ENCODE measurements around the gene BACH2. TPM values are rescaled to one million over a fixed set of nuclear protein-coding genes. Genes with fewer than 3 reads are reported as not detected.

BACH2 gene
- total and polyA plus RNA-seq, 2 of the 4 experiments (the other 2 are of a cell fraction), result 1.3 to 1.4 TPM

DNA sequence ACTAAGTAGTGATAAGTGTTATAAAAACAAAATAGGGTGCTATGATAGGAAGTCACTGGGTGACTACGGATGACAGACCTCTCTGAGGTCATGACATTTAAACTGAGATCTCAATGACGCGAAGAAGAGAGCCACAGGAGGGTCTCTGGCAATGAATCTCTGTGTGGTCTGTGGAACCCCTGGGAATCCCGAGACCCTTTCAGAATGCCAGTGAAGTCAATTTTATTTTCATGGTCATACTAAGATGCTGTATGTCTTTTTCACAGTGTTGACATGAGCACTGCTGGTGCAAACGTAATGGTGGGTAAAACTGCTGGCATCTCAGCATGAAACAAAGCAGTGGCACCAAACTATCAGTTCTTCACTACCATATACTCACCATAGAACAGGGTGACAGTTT, 247.3 kb downstream of the BACH2 start:
- Histone ChIP-seq H3K4me1 (ENCODE audit: control insufficient read depth, insufficient read depth, low read length) (peaks cover 8% of the 10 kb centered on the region), H2AK9ac (replicated peaks; ENCODE audit: low read depth, low read length, poor library complexity) (no peak overlapping the region), H2BK20ac (ENCODE audit: low read depth, low read length) (no peak overlapping the region), H4K8ac (ENCODE audit: low read depth in 2 of 2, low read length in 2 of 2) (no peak overlapping the region), H2BK120ac (ENCODE audit: low read depth, low read length) (no peak overlapping the region), H3K9ac (ENCODE audit: low read depth, low read length) (no peak overlapping the region), H3K4me3 (ENCODE audit: insufficient read depth, low read depth, low read length) (no peak overlapping the region), H4K91ac (ENCODE audit: insufficient read depth, low read depth, low read length) (no peak overlapping the region), H3K23ac (ENCODE audit: low read depth, low read length) (no peak overlapping the region), H3K4ac (ENCODE audit: low read depth, low read length) (no peak overlapping the region), H2AFZ (replicated peaks; ENCODE audit: low read length, poor library complexity) (no peak overlapping the region), H3K9me3 (ENCODE audit: control insufficient read depth, insufficient read depth, low read length) (peaks cover 2% of the 10 kb centered on the region; the same call in 1 of the 2 replicates), H3K9me1 (ENCODE audit: insufficient read depth, low read length) (peaks cover 7% of the 10 kb centered on the region), H3K56ac (ENCODE audit: extremely low read depth, insufficient read depth, low read length) (no peak overlapping the region), H2BK5ac (ENCODE audit: low read depth, low read length, poor library complexity, severe bottlenecking) (no peak overlapping the region), H4K20me1 (ENCODE audit: insufficient read depth, low read length) (no peaks in the 10 kb centered on the region), H4K5ac (ENCODE audit: low read depth, low read length) (no peak overlapping the region), H2BK15ac (ENCODE audit: low read depth, low read length) (no peak overlapping the region), H3K79me1 (ENCODE audit: low read depth in 1 of 2, low read length in 2 of 2) (no peaks in the 10 kb centered on the region), H3K14ac (replicated peaks; ENCODE audit: low read depth, low read length) (no peak overlapping the region), H3K27ac (ENCODE audit: insufficient read depth, low read length) (no peak overlapping the region), H3K36me3 (ENCODE audit: control insufficient read depth, insufficient read depth, low read length) (no peaks in the 10 kb centered on the region), H3K4me2 (ENCODE audit: low read depth, low read length) (no peak overlapping the region), H3K18ac (ENCODE audit: low read depth, low read length) (no peak overlapping the region), H3K27me3 (ENCODE audit: control insufficient read depth, insufficient read depth, low read length) (no peaks in the 10 kb centered on the region), H2AK5ac (ENCODE audit: low read depth, low read length) (no peak overlapping the region)
- POLR2A ChIA-PET (ENCODE audit: unreplicated experiment), result no interaction called here
- dilution Hi-C loops (cut with HindIII; ENCODE audit: low sequenced_read_pairs, unreplicated experiment), result no loop called here
- ATAC-seq (ENCODE audit: low read depth) (no peak), DNase-seq (no peak)
- TF ChIP-seq RAD21 (IDR thresholded peaks at IDR 0.05; ENCODE audit: low read length) (no peak), RFX5 (IDR thresholded peaks at IDR 0.05; ENCODE audit: low read depth, low read length) (no peak), CEBPB (IDR thresholded peaks at IDR 0.05; ENCODE audit: low read depth, low read length) (no peak), MAFK (IDR thresholded peaks at IDR 0.05; ENCODE audit: low read depth, low read length) (no peak), POLR2A (IDR thresholded peaks at IDR 0.05; ENCODE audit: low read depth, low read length) (no peak), MAZ (IDR thresholded peaks at IDR 0.05; ENCODE audit: borderline replicate concordance, low read depth, low read length) (no peak), MXI1 (IDR thresholded peaks at IDR 0.05; ENCODE audit: borderline replicate concordance, low read depth, low read length) (no peak), SMC3 (IDR thresholded peaks at IDR 0.05; ENCODE audit: low read depth, low read length) (no peak)
- TF ChIP-seq, protein P1, sequence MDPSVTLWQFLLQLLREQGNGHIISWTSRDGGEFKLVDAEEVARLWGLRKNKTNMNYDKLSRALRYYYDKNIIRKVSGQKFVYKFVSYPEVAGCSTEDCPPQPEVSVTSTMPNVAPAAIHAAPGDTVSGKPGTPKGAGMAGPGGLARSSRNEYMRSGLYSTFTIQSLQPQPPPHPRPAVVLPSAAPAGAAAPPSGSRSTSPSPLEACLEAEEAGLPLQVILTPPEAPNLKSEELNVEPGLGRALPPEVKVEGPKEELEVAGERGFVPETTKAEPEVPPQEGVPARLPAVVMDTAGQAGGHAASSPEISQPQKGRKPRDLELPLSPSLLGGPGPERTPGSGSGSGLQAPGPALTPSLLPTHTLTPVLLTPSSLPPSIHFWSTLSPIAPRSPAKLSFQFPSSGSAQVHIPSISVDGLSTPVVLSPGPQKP (IDR thresholded peaks at IDR 0.05; ENCODE audit: borderline replicate concordance, low read depth, low read length), result no peak
- TF ChIP-seq, protein P2, sequence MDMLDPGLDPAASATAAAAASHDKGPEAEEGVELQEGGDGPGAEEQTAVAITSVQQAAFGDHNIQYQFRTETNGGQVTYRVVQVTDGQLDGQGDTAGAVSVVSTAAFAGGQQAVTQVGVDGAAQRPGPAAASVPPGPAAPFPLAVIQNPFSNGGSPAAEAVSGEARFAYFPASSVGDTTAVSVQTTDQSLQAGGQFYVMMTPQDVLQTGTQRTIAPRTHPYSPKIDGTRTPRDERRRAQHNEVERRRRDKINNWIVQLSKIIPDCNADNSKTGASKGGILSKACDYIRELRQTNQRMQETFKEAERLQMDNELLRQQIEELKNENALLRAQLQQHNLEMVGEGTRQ (IDR thresholded peaks at IDR 0.05; ENCODE audit: low read depth, low read length), result no peak
- TF ChIP-seq, protein P3, sequence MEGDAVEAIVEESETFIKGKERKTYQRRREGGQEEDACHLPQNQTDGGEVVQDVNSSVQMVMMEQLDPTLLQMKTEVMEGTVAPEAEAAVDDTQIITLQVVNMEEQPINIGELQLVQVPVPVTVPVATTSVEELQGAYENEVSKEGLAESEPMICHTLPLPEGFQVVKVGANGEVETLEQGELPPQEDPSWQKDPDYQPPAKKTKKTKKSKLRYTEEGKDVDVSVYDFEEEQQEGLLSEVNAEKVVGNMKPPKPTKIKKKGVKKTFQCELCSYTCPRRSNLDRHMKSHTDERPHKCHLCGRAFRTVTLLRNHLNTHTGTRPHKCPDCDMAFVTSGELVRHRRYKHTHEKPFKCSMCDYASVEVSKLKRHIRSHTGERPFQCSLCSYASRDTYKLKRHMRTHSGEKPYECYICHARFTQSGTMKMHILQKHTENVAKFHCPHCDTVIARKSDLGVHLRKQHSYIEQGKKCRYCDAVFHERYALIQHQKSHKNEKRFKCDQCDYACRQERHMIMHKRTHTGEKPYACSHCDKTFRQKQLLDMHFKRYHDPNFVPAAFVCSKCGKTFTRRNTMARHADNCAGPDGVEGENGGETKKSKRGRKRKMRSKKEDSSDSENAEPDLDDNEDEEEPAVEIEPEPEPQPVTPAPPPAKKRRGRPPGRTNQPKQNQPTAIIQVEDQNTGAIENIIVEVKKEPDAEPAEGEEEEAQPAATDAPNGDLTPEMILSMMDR (conservative IDR thresholded peaks at IDR 0.05; ENCODE audit: low read depth, low read length), result no peak
- CTCF ChIA-PET, result no interaction called here
- intact Hi-C loops (cut with micrococcal nuclease), result no loop called here
- BruUV-seq (replicated peaks), result no TSS peak
- 86% methylated on average over 4 of the region's 5 CpGs; no CpG with 5 or more reads in 1 of the 2 experiments for WGBS, 2 experiments (ENCODE audit: extremely low coverage in 2 of 2, insufficient read length in 1 of 2)
- in situ Hi-C loops (cut with MboI; ENCODE audit: low sequenced_read_pairs), result no loop called here
